HG03571 (cell line): ENCODE results near the gene MAD1L1.

Experiments
- ATAC-seq: cut with Tn5 transposase; IDR thresholded peaks from one replicate; pipeline ENCODE4 v1.9.1; 2021; ENCODE audit not compliant: unreplicated experiment

Gene MAD1L1

GRCh38 chr7:1775389-1775788 lies 457.4 kb downstream of the MAD1L1 start:
- ATAC-seq: no peak

DNA sequence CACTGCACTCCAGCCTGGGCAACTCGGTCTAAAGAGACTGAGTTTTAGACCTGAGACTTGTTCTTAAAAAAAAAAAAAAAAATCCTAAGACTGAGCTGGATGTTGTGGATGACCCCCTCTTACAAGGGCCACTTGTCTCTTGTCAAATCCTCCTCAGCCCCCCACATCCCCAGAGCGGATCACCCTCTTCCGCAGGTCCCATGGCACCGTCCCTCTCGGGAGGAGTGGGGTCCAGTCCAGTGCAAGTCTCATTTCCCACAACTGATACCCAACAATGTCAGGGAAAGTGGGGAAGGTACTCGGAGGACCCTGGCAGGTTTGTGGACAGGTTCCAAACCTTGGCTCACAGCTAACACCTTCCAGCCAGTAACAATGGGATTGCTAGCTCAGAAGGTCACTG lies 462.4 kb downstream of the MAD1L1 start:
- no peak for ATAC-seq

GRCh38 chr7:1769286-1770200 lies 463.2 kb downstream of the MAD1L1 start:
- ATAC-seq: no peak

- no peak for ATAC-seq
Measured at GRCh38 chr7:1768832-1769231, 463.9 kb downstream of the MAD1L1 start.

- no peak for ATAC-seq
Measured at GRCh38 chr7:1767524-1767923, 465.2 kb downstream of the MAD1L1 start.
